HepG2 (cell line): ENCODE data around the gene TMCO6. TPM values are rescaled to one million over a fixed set of nuclear protein-coding genes. Genes with fewer than 3 reads are reported as not detected.

Experiments used
- ARID3A ChIP-seq: IDR thresholded peaks from 2 replicates; pipeline ENCODE4 v1.6.1; 2012; ENCODE audit warnings: low read depth, low read length, improper control_type of control experiment
- CREM ChIP-seq, 2 experiments: sonication (generic) in 1 of 2; formaldehyde crosslinking in 1 of 2; IDR thresholded peaks; 2 replicates each; pipeline versions ENCODE4 v1.4.0 to v1.6.1; 2016 to 2020; ENCODE audit warnings: antibody characterized with exemption in 1 of 2, mild to moderate bottlenecking in 1 of 2, missing genetic modification reagents in 1 of 2
- ELF3 ChIP-seq: IDR thresholded peaks from 2 replicates; pipeline ENCODE4 v1.6.1; 2016; ENCODE audit warnings: missing genetic modification reagents, missing compliant biosample characterization
- FOXA3 ChIP-seq: IDR thresholded peaks from 2 replicates; pipeline ENCODE4 v1.6.1; 2016; ENCODE audit warnings: missing genetic modification reagents, missing compliant biosample characterization
- GABPB1 ChIP-seq: IDR thresholded peaks from 2 replicates; pipeline ENCODE4 v1.6.1; 2016; ENCODE audit warnings: mild to moderate bottlenecking, missing genetic modification reagents, moderate library complexity, missing compliant biosample characterization
- NR2C2 ChIP-seq: sonication (generic); formaldehyde crosslinking; IDR thresholded peaks from 2 replicates; pipeline ENCODE4 v1.4.0; 2020; ENCODE audit warnings: missing genetic modification reagents, mild to moderate bottlenecking, moderate library complexity, borderline replicate concordance
- RERE ChIP-seq: IDR thresholded peaks from 2 replicates; pipeline ENCODE4 v1.6.1; 2016; ENCODE audit warnings: low read depth, missing genetic modification reagents, missing compliant biosample characterization
- SIX1 ChIP-seq: sonication (generic); formaldehyde crosslinking; IDR thresholded peaks from 2 replicates; pipeline ENCODE4 v1.4.0; 2020; ENCODE audit warnings: missing genetic modification reagents, borderline replicate concordance
- SOX5 ChIP-seq: IDR thresholded peaks from 2 replicates; pipeline ENCODE4 v1.6.1; 2016; ENCODE audit warnings: borderline replicate concordance
- SP4 ChIP-seq: sonication (generic); formaldehyde crosslinking; IDR thresholded peaks from 2 replicates; pipeline ENCODE4 v1.8.1; 2023; ENCODE audit warnings: mild to moderate bottlenecking, missing genetic modification reagents
- WIZ ChIP-seq: sonication (generic); formaldehyde crosslinking; IDR thresholded peaks from 2 replicates; pipeline ENCODE4 v1.5.1; 2020; ENCODE audit warnings: mild to moderate bottlenecking, missing genetic modification reagents
- ZNF317 ChIP-seq: sonication (generic); formaldehyde crosslinking; IDR thresholded peaks from 2 replicates; pipeline ENCODE4 v1.5.0; 2020; ENCODE audit warnings: mild to moderate bottlenecking, missing genetic modification reagents
- ZNF570 ChIP-seq: sonication (generic); formaldehyde crosslinking; IDR thresholded peaks from 2 replicates; pipeline ENCODE4 v1.4.0; 2020; ENCODE audit warnings: mild to moderate bottlenecking, missing genetic modification reagents, borderline replicate concordance
- polyA plus RNA-seq, 8 experiments: library from polyadenylated mRNA; depleted of rRNA in 3 of 8; stranded (reverse) in 7 of 8; unstranded in 1 of 8; fragments of >200 nt; fragmentation: Illumina TruSeq in 4 of 8; extraction: Trizol in 4 of 8; gene quantifications; 2 replicates each; pipeline versions ENCODE4 v1.2.1 to v1.2.3, GENCODE V29; 2011 to 2016; ENCODE audit warnings: low read depth in 4 of 8, missing spikeins in 1 of 8, mixed read lengths in 1 of 8; ENCODE audit not compliant: insufficient read depth in 1 of 8
- total RNA-seq, 5 experiments: library from RNA; depleted of rRNA; stranded (reverse); fragments of >200 nt; fragmentation: Illumina TruSeq; extraction: Trizol; gene quantifications; 2 replicates each; pipeline ENCODE4 v1.2.3, GENCODE V29; 2016; ENCODE audit warnings: low read depth in 1 of 5
- TF ChIP-seq, protein P1 (sequence below): sonication (generic); formaldehyde crosslinking; IDR thresholded peaks from 2 replicates; pipeline ENCODE4 v1.4.0; 2020; ENCODE audit warnings: mild to moderate bottlenecking, missing genetic modification reagents
- TF ChIP-seq, protein P2 (sequence below): sonication (generic); formaldehyde crosslinking; IDR thresholded peaks from 2 replicates; pipeline ENCODE4 v1.4.0; 2020; ENCODE audit warnings: missing genetic modification reagents
- TF ChIP-seq, protein P3 (sequence below): sonication (generic); formaldehyde crosslinking; IDR thresholded peaks from 2 replicates; pipeline ENCODE4 v1.4.0; 2020; ENCODE audit warnings: missing genetic modification reagents

The TMCO6 gene
- total and polyA plus RNA-seq, 2 of the 13 experiments (the other 11 are each of a cell fraction or from before 2014, with no cell fraction given) = 16.6 to 28.2 TPM

GRCh38 chr5:140607031-140607430 is 32.2 kb upstream of the TMCO6 start (continued):
- TF ChIP-seq, protein P1, sequence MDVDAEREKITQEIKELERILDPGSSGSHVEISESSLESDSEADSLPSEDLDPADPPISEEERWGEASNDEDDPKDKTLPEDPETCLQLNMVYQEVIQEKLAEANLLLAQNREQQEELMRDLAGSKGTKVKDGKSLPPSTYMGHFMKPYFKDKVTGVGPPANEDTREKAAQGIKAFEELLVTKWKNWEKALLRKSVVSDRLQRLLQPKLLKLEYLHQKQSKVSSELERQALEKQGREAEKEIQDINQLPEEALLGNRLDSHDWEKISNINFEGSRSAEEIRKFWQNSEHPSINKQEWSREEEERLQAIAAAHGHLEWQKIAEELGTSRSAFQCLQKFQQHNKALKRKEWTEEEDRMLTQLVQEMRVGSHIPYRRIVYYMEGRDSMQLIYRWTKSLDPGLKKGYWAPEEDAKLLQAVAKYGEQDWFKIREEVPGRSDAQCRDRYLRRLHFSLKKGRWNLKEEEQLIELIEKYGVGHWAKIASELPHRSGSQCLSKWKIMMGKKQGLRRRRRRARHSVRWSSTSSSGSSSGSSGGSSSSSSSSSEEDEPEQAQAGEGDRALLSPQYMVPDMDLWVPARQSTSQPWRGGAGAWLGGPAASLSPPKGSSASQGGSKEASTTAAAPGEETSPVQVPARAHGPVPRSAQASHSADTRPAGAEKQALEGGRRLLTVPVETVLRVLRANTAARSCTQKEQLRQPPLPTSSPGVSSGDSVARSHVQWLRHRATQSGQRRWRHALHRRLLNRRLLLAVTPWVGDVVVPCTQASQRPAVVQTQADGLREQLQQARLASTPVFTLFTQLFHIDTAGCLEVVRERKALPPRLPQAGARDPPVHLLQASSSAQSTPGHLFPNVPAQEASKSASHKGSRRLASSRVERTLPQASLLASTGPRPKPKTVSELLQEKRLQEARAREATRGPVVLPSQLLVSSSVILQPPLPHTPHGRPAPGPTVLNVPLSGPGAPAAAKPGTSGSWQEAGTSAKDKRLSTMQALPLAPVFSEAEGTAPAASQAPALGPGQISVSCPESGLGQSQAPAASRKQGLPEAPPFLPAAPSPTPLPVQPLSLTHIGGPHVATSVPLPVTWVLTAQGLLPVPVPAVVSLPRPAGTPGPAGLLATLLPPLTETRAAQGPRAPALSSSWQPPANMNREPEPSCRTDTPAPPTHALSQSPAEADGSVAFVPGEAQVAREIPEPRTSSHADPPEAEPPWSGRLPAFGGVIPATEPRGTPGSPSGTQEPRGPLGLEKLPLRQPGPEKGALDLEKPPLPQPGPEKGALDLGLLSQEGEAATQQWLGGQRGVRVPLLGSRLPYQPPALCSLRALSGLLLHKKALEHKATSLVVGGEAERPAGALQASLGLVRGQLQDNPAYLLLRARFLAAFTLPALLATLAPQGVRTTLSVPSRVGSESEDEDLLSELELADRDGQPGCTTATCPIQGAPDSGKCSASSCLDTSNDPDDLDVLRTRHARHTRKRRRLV = no peak
- no peak for TF ChIP-seq WIZ (CRISPR knock-in tag)
- TF ChIP-seq FOXA3 (CRISPR knock-in tag) = peak; percentile 97
- TF ChIP-seq RERE (CRISPR knock-in tag) = peak; percentile 62
- TF ChIP-seq NR2C2 (CRISPR knock-in tag) = peak; percentile 56; the same call in 1 of the 2 replicates
- TF ChIP-seq, protein P2, sequence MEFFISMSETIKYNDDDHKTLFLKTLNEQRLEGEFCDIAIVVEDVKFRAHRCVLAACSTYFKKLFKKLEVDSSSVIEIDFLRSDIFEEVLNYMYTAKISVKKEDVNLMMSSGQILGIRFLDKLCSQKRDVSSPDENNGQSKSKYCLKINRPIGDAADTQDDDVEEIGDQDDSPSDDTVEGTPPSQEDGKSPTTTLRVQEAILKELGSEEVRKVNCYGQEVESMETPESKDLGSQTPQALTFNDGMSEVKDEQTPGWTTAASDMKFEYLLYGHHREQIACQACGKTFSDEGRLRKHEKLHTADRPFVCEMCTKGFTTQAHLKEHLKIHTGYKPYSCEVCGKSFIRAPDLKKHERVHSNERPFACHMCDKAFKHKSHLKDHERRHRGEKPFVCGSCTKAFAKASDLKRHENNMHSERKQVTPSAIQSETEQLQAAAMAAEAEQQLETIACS (CRISPR knock-in tag) = no peak
- peak; percentile 83 for TF ChIP-seq SOX5
- TF ChIP-seq ARID3A = peak; percentile 96
- TF ChIP-seq, protein P3, sequence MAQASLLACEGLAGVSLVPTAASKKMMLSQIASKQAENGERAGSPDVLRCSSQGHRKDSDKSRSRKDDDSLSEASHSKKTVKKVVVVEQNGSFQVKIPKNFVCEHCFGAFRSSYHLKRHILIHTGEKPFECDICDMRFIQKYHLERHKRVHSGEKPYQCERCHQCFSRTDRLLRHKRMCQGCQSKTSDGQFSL = no peak
- no peak for TF ChIP-seq SP4 (CRISPR knock-in tag)
- TF ChIP-seq ZNF317 = peak; percentile 69; the same call in 1 of the 2 replicates
- TF ChIP-seq ZNF570 (CRISPR knock-in tag) = no peak
- peak; percentile 46; the same call in 1 of the 2 replicates for TF ChIP-seq SIX1 (CRISPR knock-in tag)
- 0 out of 2 replicates have a peak, but pooled peaks have one; percentile 37 for TF ChIP-seq ELF3 (CRISPR knock-in tag)
- peak; percentile 71; the same call in 1 of the 2 replicates for TF ChIP-seq CREM (IDR thresholded peaks at IDR 0.05)
- TF ChIP-seq CREM (CRISPR knock-in tag; IDR thresholded peaks at IDR 0.05) = no peak
- no peak for TF ChIP-seq GABPB1
